ENCODE results near the gene ATOH7.
"Not testable (repeated sequence)": the region's sequence is repeated elsewhere in the genome, so short reads cannot be mapped to it uniquely, and the experiment has no call there.

DNA sequence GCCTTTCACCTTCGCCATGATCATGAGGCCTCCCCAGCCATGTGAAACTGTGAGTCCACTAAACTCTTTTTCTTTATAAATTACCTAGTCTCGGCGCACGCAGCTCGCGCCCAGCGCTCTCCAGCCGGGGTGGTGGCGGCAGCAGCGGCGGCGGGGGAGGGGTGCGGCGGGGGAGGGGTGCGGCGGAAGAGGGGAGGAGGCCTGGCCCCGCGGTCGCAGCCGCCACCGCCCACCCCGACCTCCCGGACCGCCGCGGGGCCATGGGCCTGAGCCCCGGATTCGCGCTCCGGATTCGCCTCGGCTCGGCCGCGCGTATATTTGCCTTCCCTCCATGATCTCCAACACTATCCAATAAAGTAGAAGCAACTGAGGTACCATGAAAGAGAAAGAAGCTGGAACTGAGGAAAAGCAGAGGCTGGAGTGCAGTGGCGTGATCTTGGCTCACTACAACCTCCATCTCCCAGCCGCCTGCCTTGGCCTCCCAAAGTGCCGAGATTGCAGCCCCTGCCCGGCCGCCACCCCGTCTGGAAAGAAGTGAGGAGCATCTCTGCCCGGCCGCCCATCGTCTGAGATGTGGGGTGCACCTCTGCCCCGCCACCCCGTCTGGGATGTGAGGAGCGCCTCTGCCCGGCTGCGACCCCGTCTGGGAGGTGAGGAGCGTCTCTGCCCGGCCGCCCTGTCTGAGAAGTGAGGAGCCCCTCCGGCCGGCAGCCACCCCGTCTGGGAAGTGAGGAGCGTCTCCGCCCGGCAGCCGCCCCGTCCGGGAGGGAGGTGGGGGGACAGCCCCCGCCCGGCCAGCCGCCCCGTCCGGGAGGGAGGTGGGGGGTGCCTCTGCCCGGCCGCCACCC lies 47.2 kb upstream of the ATOH7 start:
- TF ChIP-seq, protein P1, sequence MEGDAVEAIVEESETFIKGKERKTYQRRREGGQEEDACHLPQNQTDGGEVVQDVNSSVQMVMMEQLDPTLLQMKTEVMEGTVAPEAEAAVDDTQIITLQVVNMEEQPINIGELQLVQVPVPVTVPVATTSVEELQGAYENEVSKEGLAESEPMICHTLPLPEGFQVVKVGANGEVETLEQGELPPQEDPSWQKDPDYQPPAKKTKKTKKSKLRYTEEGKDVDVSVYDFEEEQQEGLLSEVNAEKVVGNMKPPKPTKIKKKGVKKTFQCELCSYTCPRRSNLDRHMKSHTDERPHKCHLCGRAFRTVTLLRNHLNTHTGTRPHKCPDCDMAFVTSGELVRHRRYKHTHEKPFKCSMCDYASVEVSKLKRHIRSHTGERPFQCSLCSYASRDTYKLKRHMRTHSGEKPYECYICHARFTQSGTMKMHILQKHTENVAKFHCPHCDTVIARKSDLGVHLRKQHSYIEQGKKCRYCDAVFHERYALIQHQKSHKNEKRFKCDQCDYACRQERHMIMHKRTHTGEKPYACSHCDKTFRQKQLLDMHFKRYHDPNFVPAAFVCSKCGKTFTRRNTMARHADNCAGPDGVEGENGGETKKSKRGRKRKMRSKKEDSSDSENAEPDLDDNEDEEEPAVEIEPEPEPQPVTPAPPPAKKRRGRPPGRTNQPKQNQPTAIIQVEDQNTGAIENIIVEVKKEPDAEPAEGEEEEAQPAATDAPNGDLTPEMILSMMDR (IDR thresholded peaks at IDR 0.05), result not testable (repeated sequence)
- not testable (repeated sequence) for TF ChIP-seq POLR2A (IDR thresholded peaks at IDR 0.05)
